ENCODE data around the gene TAAR5. TPM values are rescaled to one million over a fixed set of nuclear protein-coding genes. Genes with fewer than 3 reads are reported as not detected.

Gene TAAR5
- total RNA-seq, 1 experiment from 2014 or later = not detected

DNA sequence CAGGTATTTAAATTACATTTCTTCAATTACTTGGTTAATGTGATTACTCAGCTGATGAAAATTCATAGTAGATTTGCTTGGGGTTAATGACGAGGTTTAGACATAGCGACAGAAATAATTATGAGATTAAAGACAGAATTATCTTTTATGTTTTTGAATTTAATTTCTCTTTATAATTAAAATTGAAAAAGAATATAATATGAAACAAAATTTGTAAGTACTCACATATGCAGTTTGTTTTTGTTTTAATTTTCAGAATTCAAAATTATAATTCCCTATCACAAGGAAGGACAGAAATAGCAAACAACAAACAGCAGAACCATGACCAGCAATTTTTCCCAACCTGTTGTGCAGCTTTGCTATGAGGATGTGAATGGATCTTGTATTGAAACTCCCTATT lies 37.2 kb downstream of the TAAR5 start, which contains the start of gene TAAR8:
Gene TAAR8, plus strand, starts transcription at position 301 of the 400 bp plus-strand sequence. Its CDS starts 21 bp downstream, at position 322.
- H2BK120ac ChIP-seq (ENCODE audit: low read depth, low read length, poor library complexity, severe bottlenecking) = no peak within 1 kb of the TSS
- H3K79me2 ChIP-seq (ENCODE audit: insufficient read depth, low read length) = no peaks in the 10 kb centered on the region
- H3K36me3 Mint-ChIP-seq (ENCODE audit: insufficient read depth in 1 of 3, low read depth in 3 of 3) = no peaks in the 10 kb centered on the region
- H3K27ac Mint-ChIP-seq = no peak within 1 kb of the TSS; a peak in 1 of 7 replicates
- H3K27me3 Mint-ChIP-seq (ENCODE audit: low read depth) = no peaks in the 10 kb centered on the region
- H3K79me1 ChIP-seq (ENCODE audit: insufficient read depth, low read depth, low read length, poor library complexity, severe bottlenecking) = no peaks in the 10 kb centered on the region
- H2BK5ac ChIP-seq (ENCODE audit: insufficient read length, low read length) = no peak within 1 kb of the TSS
- no peaks in the 10 kb centered on the region for H3K23me2 ChIP-seq (ENCODE audit: insufficient read length, low read depth, low read length, poor library complexity, severe bottlenecking)
- no peak within 1 kb of the TSS for H4K8ac ChIP-seq (replicated peaks; ENCODE audit: insufficient read length, low read depth, low read length)
- H3K23ac ChIP-seq (ENCODE audit: insufficient read length, low read depth, low read length) = no peak within 1 kb of the TSS
- H3K27me3 ChIP-seq (ENCODE audit: insufficient read depth, low read length) = no peaks in the 10 kb centered on the region
- H2BK12ac ChIP-seq (ENCODE audit: insufficient read length, low read depth, low read length) = no peak within 1 kb of the TSS
- no peak within 1 kb of the TSS for H2AFZ ChIP-seq (ENCODE audit: low read length)
- no peak within 1 kb of the TSS for H3T11ph ChIP-seq (ENCODE audit: low read length)
- H2BK15ac ChIP-seq (ENCODE audit: low read depth, low read length) = no peak within 1 kb of the TSS
- H4K5ac ChIP-seq (ENCODE audit: insufficient read length, low read depth, low read length) = no peak within 1 kb of the TSS
- H3K4me3 Mint-ChIP-seq = no peak within 1 kb of the TSS
- H3K9ac ChIP-seq (ENCODE audit: extremely low read depth, insufficient read length, low read length) = no peak within 1 kb of the TSS
- no peak within 1 kb of the TSS for H3K18ac ChIP-seq (ENCODE audit: insufficient read length, low read depth, low read length)
- peaks cover 21 to 25% of the 10 kb centered on the region in 2 experiments for H3K4me1 Mint-ChIP-seq
- no peaks in the 10 kb centered on the region for H3K9me3 ChIP-seq (ENCODE audit: control insufficient read depth, low read depth, low read length)
- no peak within 1 kb of the TSS for H3K4me2 ChIP-seq (ENCODE audit: insufficient read depth, insufficient read length, low read length)
- no peak within 1 kb of the TSS for H3K56ac ChIP-seq (ENCODE audit: insufficient read length, low read depth, low read length)
- H4K91ac ChIP-seq (ENCODE audit: insufficient read length, low read depth, low read length) = no peak within 1 kb of the TSS
- H3K4ac ChIP-seq (ENCODE audit: low read depth, low read length) = no peak within 1 kb of the TSS
- no peak within 1 kb of the TSS for H2AK5ac ChIP-seq (ENCODE audit: insufficient read length, low read length)
- no CpG with 5 or more reads among the region's 2 CpGs for WGBS (ENCODE audit: extremely low coverage, insufficient read length, low lambda C conversion rate)
- H3K9me3 Mint-ChIP-seq = no peaks in the 10 kb centered on the region
- no peak for DNase-seq
- H3K27ac ChIP-seq (ENCODE audit: insufficient read length, low read depth, low read length) = no peak within 1 kb of the TSS
- TF ChIP-seq, protein P1, sequence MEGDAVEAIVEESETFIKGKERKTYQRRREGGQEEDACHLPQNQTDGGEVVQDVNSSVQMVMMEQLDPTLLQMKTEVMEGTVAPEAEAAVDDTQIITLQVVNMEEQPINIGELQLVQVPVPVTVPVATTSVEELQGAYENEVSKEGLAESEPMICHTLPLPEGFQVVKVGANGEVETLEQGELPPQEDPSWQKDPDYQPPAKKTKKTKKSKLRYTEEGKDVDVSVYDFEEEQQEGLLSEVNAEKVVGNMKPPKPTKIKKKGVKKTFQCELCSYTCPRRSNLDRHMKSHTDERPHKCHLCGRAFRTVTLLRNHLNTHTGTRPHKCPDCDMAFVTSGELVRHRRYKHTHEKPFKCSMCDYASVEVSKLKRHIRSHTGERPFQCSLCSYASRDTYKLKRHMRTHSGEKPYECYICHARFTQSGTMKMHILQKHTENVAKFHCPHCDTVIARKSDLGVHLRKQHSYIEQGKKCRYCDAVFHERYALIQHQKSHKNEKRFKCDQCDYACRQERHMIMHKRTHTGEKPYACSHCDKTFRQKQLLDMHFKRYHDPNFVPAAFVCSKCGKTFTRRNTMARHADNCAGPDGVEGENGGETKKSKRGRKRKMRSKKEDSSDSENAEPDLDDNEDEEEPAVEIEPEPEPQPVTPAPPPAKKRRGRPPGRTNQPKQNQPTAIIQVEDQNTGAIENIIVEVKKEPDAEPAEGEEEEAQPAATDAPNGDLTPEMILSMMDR (conservative IDR thresholded peaks at IDR 0.05) = no peak
- no peak within 1 kb of the TSS for H3K14ac ChIP-seq (ENCODE audit: insufficient read depth, low read length)
- H2BK20ac ChIP-seq (ENCODE audit: low read depth, low read length, poor library complexity, severe bottlenecking) = no peak within 1 kb of the TSS
- H3K4me1 ChIP-seq (ENCODE audit: insufficient read depth, low read length) = peaks cover 9% of the 10 kb centered on the region; the same call in 1 of the 2 replicates
- H4K20me1 ChIP-seq (ENCODE audit: control insufficient read depth, insufficient read depth, insufficient read length) = no peaks in the 10 kb centered on the region
